Astrocyte (in vitro differentiated cells and primary cell): ENCODE data around the gene HINT2. TPM values are rescaled to one million over a fixed set of nuclear protein-coding genes. Genes with fewer than 3 reads are reported as not detected.

ENCODE experiments used
- DNase-seq: peaks from one replicate; pipeline ENCODE4 v3.0.0-alpha.2; 2010; ENCODE audit warnings: low read depth
- FAIRE-seq: peaks from 2 replicates; lab custom pipeline; 2011; peaks lifted over from hg19 to GRCh38; lab: Jason Lieb, UNC
- H2AFZ ChIP-seq: 2 replicates; pipeline ENCODE4 v1.6.0; 2012; ENCODE audit warnings: low read depth, low read length, inconsistent platforms
- H3K27ac ChIP-seq: 2 replicates; pipeline ENCODE4 v1.5.1; 2011; ENCODE audit warnings: low read depth, low read length, inconsistent platforms
- H3K27me3 ChIP-seq: 2 replicates; pipeline ENCODE4 v1.6.0; 2011; ENCODE audit warnings: low read length, inconsistent platforms; ENCODE audit not compliant: insufficient read depth
- H3K36me3 ChIP-seq: 2 replicates; pipeline ENCODE4 v1.5.1; 2011; ENCODE audit warnings: low read length, inconsistent platforms; ENCODE audit not compliant: insufficient read depth
- H3K4me1 ChIP-seq: 2 replicates; pipeline ENCODE4 v1.5.1; 2011; ENCODE audit warnings: low read length, inconsistent platforms; ENCODE audit not compliant: insufficient read depth
- H3K4me2 ChIP-seq: 2 replicates; pipeline ENCODE4 v1.6.0; 2012; ENCODE audit warnings: low read length, inconsistent platforms
- H3K4me3 ChIP-seq: 2 replicates; pipeline ENCODE4 v1.5.1; 2011; ENCODE audit warnings: low read depth, mild to moderate bottlenecking, low read length, inconsistent platforms; ENCODE audit not compliant: insufficient read depth
- H3K79me2 ChIP-seq: 2 replicates; pipeline ENCODE4 v1.6.0; 2012; ENCODE audit warnings: mild to moderate bottlenecking, low read length, inconsistent platforms; ENCODE audit not compliant: insufficient read depth
- H3K9ac ChIP-seq: 2 replicates; pipeline ENCODE4 v1.6.0; 2012; ENCODE audit warnings: mild to moderate bottlenecking, low read length, inconsistent platforms
- H3K9me3 ChIP-seq: 2 replicates; pipeline ENCODE4 v1.5.1; 2012; ENCODE audit warnings: low read depth, mild to moderate bottlenecking, low read length, inconsistent platforms; ENCODE audit not compliant: insufficient read depth
- H4K20me1 ChIP-seq: 2 replicates; pipeline ENCODE4 v1.6.0; 2012; ENCODE audit warnings: low read length, inconsistent platforms; ENCODE audit not compliant: insufficient read depth
- H3K27ac Mint-ChIP-seq: one replicate; pipeline ENCODE4 v1.8.0; 2021; ENCODE audit warnings: mild to moderate bottlenecking, mixed read lengths; ENCODE audit not compliant: unreplicated experiment
- H3K27me3 Mint-ChIP-seq: one replicate; pipeline ENCODE4 v1.8.0; 2021; ENCODE audit warnings: low read depth, mixed read lengths; ENCODE audit not compliant: unreplicated experiment
- H3K36me3 Mint-ChIP-seq: one replicate; pipeline ENCODE4 v1.8.0; 2021; ENCODE audit warnings: low read depth, mixed read lengths; ENCODE audit not compliant: unreplicated experiment
- H3K4me1 Mint-ChIP-seq: one replicate; pipeline ENCODE4 v1.8.0; 2021; ENCODE audit warnings: low read depth, mixed read lengths; ENCODE audit not compliant: unreplicated experiment
- H3K4me3 Mint-ChIP-seq: one replicate; pipeline ENCODE4 v1.8.0; 2021; ENCODE audit warnings: mild to moderate bottlenecking, moderate library complexity, mixed read lengths; ENCODE audit not compliant: unreplicated experiment
- H3K9me3 Mint-ChIP-seq: one replicate; pipeline ENCODE4 v1.8.0; 2021; ENCODE audit warnings: mild to moderate bottlenecking, mixed read lengths; ENCODE audit not compliant: unreplicated experiment
- CTCF ChIP-seq: IDR thresholded peaks from 2 replicates; pipeline ENCODE4 v1.5.1; 2011; ENCODE audit warnings: low read depth, mild to moderate bottlenecking, inconsistent platforms, low read length, moderate library complexity; ENCODE audit not compliant: insufficient read depth
- EZH2 ChIP-seq: IDR thresholded peaks from 2 replicates; pipeline ENCODE4 v1.6.1; 2012; ENCODE audit warnings: mild to moderate bottlenecking, low read length, inconsistent platforms; ENCODE audit not compliant: insufficient read depth
- total RNA-seq: library from RNA; stranded (reverse); gene quantifications from 2 replicates; pipeline ENCODE4 v1.2.1, GENCODE V29; 2021

HINT2 gene
- total RNA-seq, 1 donor from 2014 or later: 22.8 TPM

DNA sequence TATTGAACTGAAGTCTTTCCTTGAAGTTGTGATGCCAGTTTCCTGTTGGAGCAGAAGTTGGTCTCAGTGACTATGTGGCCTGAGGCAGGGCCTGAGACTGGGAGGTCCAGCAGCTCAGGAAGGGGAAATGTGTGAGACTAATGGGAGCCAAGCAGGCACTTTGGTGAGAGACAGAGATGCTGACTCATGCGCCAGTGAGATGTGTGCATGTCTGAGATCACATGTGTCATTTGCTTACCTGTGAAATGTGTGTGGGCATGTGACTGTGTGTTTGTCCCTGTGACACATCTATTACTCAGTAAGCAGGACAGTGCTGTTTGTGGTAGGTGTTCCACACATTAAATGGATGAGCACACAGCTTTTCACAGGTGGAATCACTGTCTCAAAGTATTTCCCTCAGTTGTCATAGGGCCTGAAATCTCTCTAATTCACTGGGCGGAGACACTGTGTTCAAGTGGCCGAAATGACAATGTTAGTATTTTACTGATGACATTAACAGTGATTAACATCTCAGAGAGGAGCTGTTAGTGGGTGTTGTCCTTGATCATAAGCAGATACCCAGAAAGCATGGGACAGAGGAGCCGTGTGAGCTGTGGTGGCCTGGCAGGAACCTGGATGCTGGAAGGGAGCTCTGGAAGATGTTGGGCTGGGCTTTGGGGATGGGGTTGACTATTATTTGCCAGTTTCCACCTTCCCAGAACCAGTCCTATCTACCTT lies 16.0 kb downstream of the HINT2 start:
- Histone ChIP-seq H3K36me3 (peaks cover 10% of the 10 kb centered on the region), H4K20me1 (peaks cover 3% of the 10 kb centered on the region), H3K9me3 (no peaks in the 10 kb centered on the region), H3K27me3 (no peaks in the 10 kb centered on the region), H2AFZ (no peak overlapping the region), H3K4me3 (no peak overlapping the region), H3K4me2 (peak overlapping the region; percentile 4), H3K27ac (no peak overlapping the region), H3K79me2 (peaks cover 20% of the 10 kb centered on the region), H3K4me1 (peaks cover 20% of the 10 kb centered on the region), H3K9ac (no peak overlapping the region)
- H3K27ac Mint-ChIP-seq: peak overlapping the region; percentile 60
- peak overlapping the region; percentile 17 for H3K4me3 Mint-ChIP-seq
- peaks cover 30% of the 10 kb centered on the region for H3K4me1 Mint-ChIP-seq
- TF ChIP-seq EZH2 (no peak), CTCF (no peak)
- H3K9me3 Mint-ChIP-seq: no peaks in the 10 kb centered on the region
- FAIRE-seq (no peak), DNase-seq (peak; percentile 53)
- peaks cover 4% of the 10 kb centered on the region for H3K27me3 Mint-ChIP-seq
- peaks cover 22% of the 10 kb centered on the region for H3K36me3 Mint-ChIP-seq

GRCh38 chr9:35797311-35798109 lies 17.3 kb downstream of the HINT2 start:
- no peak for FAIRE-seq
- Histone ChIP-seq H3K4me1 (peaks cover 31% of the 10 kb centered on the region), H4K20me1 (peaks cover 3% of the 10 kb centered on the region), H3K9ac (no peak overlapping the region), H2AFZ (no peak overlapping the region), H3K27me3 (no peaks in the 10 kb centered on the region), H3K4me2 (no peak overlapping the region), H3K36me3 (peaks cover 6% of the 10 kb centered on the region), H3K27ac (no peak overlapping the region), H3K79me2 (peaks cover 32% of the 10 kb centered on the region), H3K9me3 (no peaks in the 10 kb centered on the region), H3K4me3 (no peak overlapping the region)
- Mint-ChIP-seq H3K27ac (no peak overlapping the region), H3K9me3 (no peaks in the 10 kb centered on the region), H3K36me3 (peaks cover 22% of the 10 kb centered on the region), H3K27me3 (peaks cover 4% of the 10 kb centered on the region), H3K4me3 (peak overlapping the region; percentile 66), H3K4me1 (peaks cover 37% of the 10 kb centered on the region)
- TF ChIP-seq CTCF (no peak), EZH2 (no peak)
- DNase-seq: peak; percentile 18
